Midbrain (tissue), 1 donor: Measurements from ENCODE around the gene KIAA0753.
"Not testable (repeated sequence)": the region's sequence is repeated elsewhere in the genome, so short reads cannot be mapped to it uniquely, and the experiment has no call there.

Experiments
- DNase-seq: peaks from one replicate; lab custom pipeline; 2025; lab: John Stamatoyannopoulos, UW

The KIAA0753 gene

GRCh38 chr17:6596941-6597340, 43.6 kb downstream of the KIAA0753 start:
- DNase-seq: no peak

GRCh38 chr17:6596511-6596910, 44.0 kb downstream of the KIAA0753 start:
- DNase-seq: no peak

GRCh38 chr17:6596081-6596480, 44.4 kb downstream of the KIAA0753 start:
- no peak for DNase-seq

- DNase-seq: not testable (repeated sequence)
Observed at GRCh38 chr17:6593371-6593770, 47.1 kb downstream of the KIAA0753 start.

- DNase-seq: no peak
Observed at GRCh38 chr17:6592173-6592572, 48.3 kb downstream of the KIAA0753 start.

- DNase-seq: no peak
Observed at GRCh38 chr17:6591599-6592158, 48.8 kb downstream of the KIAA0753 start.

GRCh38 chr17:6589266-6589946, 51.1 kb downstream of the KIAA0753 start:
- no peak for DNase-seq

- DNase-seq: no peak
Observed at GRCh38 chr17:6588165-6588564, 52.3 kb downstream of the KIAA0753 start.

GRCh38 chr17:6587310-6587709, 53.2 kb downstream of the KIAA0753 start:
- DNase-seq: no peak

- no peak for DNase-seq
Observed at GRCh38 chr17:6583411-6583810, 57.1 kb downstream of the KIAA0753 start.

- no peak for DNase-seq
Observed at GRCh38 chr17:6580625-6581024, 59.9 kb downstream of the KIAA0753 start.

- no peak for DNase-seq
Observed at GRCh38 chr17:6578491-6578890, 62.0 kb downstream of the KIAA0753 start.

GRCh38 chr17:6577686-6578263, 62.7 kb downstream of the KIAA0753 start:
- no peak for DNase-seq

- no peak for DNase-seq
Observed at GRCh38 chr17:6576038-6576785, 64.3 kb downstream of the KIAA0753 start.

- no peak for DNase-seq
Observed at GRCh38 chr17:6575596-6575988, 64.9 kb downstream of the KIAA0753 start.

- peak; percentile 26 for DNase-seq
Observed at GRCh38 chr17:6574687-6575595, 65.6 kb downstream of the KIAA0753 start.

- no peak for DNase-seq
Observed at GRCh38 chr17:6573982-6574686, 66.4 kb downstream of the KIAA0753 start.

GRCh38 chr17:6573495-6573894, 67.0 kb downstream of the KIAA0753 start:
- DNase-seq: not testable (repeated sequence)

- DNase-seq: no peak
Observed at GRCh38 chr17:6572972-6573370, 67.5 kb downstream of the KIAA0753 start.

GRCh38 chr17:6571452-6571781, 69.1 kb downstream of the KIAA0753 start:
- DNase-seq: no peak

- no peak for DNase-seq
Observed at GRCh38 chr17:6570731-6571451, 69.6 kb downstream of the KIAA0753 start.
